Esophagus squamous epithelium (tissue), 4 donors: ENCODE measurements around the gene ACIN1.

ENCODE experiments used
- POLR2A ChIP-seq, 4 donors: fragments of 450-650 bp; IDR thresholded peaks; one replicate each; pipeline ENCODE4 v1.6.1; 2017; ENCODE audit warnings: antibody characterized with exemption in 4 of 4, mild to moderate bottlenecking in 4 of 4, moderate library complexity in 3 of 4
- TF ChIP-seq, protein P1 (sequence below), 6 experiments: fragments of 450-650 bp in 4 of 6; fragments of 200-600 bp in 2 of 6; sonication (generic) in 2 of 6; IDR thresholded peaks; one replicate each; pipeline ENCODE4 v1.5.1; 2016 to 2019; ENCODE audit warnings: antibody characterized with exemption in 6 of 6, mild to moderate bottlenecking in 4 of 6, moderate library complexity in 4 of 6

DNA sequence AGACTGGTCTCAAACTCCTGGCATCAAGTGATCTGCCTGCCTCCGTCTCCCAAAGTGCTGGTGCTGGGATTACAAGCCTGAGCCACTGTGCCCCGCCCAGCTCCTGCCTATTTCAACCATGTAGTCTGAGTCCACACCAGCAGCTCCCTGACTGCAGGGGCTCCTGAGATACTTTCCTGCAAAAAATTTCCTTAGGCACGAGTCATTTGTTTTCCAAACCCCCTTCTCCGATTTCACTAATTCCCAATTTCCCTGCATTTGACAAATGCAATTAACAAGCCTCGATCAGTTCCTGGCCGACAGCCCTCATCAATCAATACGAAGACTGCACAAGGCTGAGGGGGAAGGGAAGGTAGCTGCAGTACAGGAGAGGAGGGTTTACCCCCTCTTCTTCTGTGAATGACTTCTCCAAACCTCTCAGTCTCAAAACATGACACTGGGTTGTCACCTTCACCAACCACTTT, 70.3 kb downstream of the ACIN1 start:
- no peak for TF ChIP-seq POLR2A (IDR thresholded peaks at IDR 0.05)
- TF ChIP-seq, protein P1, sequence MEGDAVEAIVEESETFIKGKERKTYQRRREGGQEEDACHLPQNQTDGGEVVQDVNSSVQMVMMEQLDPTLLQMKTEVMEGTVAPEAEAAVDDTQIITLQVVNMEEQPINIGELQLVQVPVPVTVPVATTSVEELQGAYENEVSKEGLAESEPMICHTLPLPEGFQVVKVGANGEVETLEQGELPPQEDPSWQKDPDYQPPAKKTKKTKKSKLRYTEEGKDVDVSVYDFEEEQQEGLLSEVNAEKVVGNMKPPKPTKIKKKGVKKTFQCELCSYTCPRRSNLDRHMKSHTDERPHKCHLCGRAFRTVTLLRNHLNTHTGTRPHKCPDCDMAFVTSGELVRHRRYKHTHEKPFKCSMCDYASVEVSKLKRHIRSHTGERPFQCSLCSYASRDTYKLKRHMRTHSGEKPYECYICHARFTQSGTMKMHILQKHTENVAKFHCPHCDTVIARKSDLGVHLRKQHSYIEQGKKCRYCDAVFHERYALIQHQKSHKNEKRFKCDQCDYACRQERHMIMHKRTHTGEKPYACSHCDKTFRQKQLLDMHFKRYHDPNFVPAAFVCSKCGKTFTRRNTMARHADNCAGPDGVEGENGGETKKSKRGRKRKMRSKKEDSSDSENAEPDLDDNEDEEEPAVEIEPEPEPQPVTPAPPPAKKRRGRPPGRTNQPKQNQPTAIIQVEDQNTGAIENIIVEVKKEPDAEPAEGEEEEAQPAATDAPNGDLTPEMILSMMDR (IDR thresholded peaks at IDR 0.05), result no peak
